Activated T-helper 1 cell treated with anti-CD3 and anti-CD28 coated beads, Interleukin-12 subunit alpha, Interleukin-12 subunit beta, Interleukin-2, Interleukin-4 antibody, amounts not matched to agents 30 ng/mL and 10 ng/mL and 1 ng/mL, durations not matched to agents 14 hours and 24 hours and 36 hours (primary cell): ENCODE results near the gene PIGS. TPM values are rescaled to one million over a fixed set of nuclear protein-coding genes. Genes with fewer than 3 reads are reported as not detected.

ENCODE experiments used
- DNase-seq: peaks from one replicate; pipeline ENCODE4 v3.0.0; 2021; ENCODE audit warnings: low spot score
- H3K27ac Mint-ChIP-seq: one replicate; pipeline ENCODE4 v1.8.0; 2021; ENCODE audit warnings: mild to moderate bottlenecking, mixed read lengths
- H3K27me3 Mint-ChIP-seq: one replicate; pipeline ENCODE4 v1.8.0; 2022; ENCODE audit warnings: mild to moderate bottlenecking, moderate library complexity, mixed read lengths; ENCODE audit not compliant: insufficient read depth
- H3K36me3 Mint-ChIP-seq: one replicate; pipeline ENCODE4 v1.8.0; 2021; ENCODE audit warnings: low read depth, mixed read lengths
- H3K4me1 Mint-ChIP-seq: one replicate; pipeline ENCODE4 v1.8.0; 2021; ENCODE audit warnings: low read depth, mixed read lengths
- H3K4me3 Mint-ChIP-seq: one replicate; pipeline ENCODE4 v1.8.0; 2021; ENCODE audit warnings: mild to moderate bottlenecking, moderate library complexity, mixed read lengths
- H3K9me3 Mint-ChIP-seq: one replicate; pipeline ENCODE4 v1.8.0; 2021; ENCODE audit warnings: mixed read lengths
- intact Hi-C: fragments of 100-400 bp; cut with micrococcal nuclease; formaldehyde crosslinking; loops from one replicate; pipeline ENCODE4 v1.15.1; 2024
- total RNA-seq: library from RNA; stranded (reverse); gene quantifications from 2 replicates; pipeline ENCODE4 v1.2.3, GENCODE V29; 2022

Gene PIGS
- total RNA-seq, 1 donor from 2014 or later, result 57.8 TPM

DNA sequence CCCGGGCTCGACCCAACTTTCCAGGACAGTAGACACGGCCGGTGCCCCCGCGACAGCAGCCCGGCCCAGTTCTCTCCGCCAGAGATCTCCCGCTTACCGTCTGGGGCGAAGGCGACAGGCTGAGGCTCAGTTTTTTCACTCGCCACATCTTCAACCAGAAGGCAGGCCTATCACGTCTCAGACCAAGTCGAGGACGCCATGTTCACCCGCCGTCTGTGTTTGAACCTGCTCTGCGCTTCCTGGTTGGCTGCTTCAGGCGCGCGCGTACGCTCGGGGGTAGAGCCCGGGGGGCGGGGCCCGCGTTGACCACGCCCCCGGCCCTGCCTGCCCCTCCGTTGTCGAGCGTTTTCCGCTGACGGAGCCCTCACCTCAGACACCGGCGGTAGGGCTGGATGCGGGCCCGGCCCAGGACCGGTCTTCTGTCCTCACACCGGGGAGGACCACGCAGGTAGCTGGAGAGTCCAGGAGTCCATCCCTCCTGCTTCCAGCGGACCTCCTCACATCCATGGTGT lies 27.5 kb upstream of the PIGS start, which contains the start of gene SPAG5:
SPAG5 (minus strand) TSS at position 227 of the 512 bp plus-strand sequence; CDS start at position 148, 79 bp downstream.
- no peaks in the 10 kb centered on the region for H3K9me3 Mint-ChIP-seq
- DNase-seq, result peak; percentile 96
- peak within 1 kb of the TSS; percentile 96 for H3K4me3 Mint-ChIP-seq
- peak within 1 kb of the TSS; percentile 98 for H3K27ac Mint-ChIP-seq
- H3K4me1 Mint-ChIP-seq, result peaks cover 26% of the 10 kb centered on the region
- intact Hi-C loops, result loop anchor here (1.0 to 5.0 kb wide), 12 partner anchors 14 to 353 kb away; partner anchors contain the start of genes BLTP2, IFT20, PHF12 and PIGS
- H3K36me3 Mint-ChIP-seq, result peaks cover 7% of the 10 kb centered on the region
- no peaks in the 10 kb centered on the region for H3K27me3 Mint-ChIP-seq

DNA sequence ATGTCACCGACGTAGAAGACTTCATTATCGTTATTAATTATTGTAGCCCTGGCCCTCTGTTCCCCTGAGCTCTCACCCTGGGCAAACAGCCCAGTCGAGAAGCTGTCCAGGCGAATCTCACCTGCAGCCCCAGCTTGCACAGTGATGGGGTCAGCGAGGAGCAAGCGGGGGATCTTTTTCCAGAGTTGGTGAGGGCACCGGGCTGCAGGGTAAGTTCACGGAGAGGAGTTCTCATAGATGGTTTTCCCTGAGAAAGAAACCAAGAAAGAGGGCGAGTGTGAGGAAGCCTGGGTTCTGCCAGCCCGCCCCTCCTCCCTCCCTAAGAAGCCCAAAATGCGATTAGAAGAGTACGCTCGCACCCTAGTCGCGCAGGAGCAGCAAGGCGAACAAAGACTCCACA lies 27.1 kb upstream of the PIGS start:
- Mint-ChIP-seq H3K4me1 (peaks cover 26% of the 10 kb centered on the region), H3K4me3 (peak overlapping the region; percentile 96), H3K36me3 (peaks cover 8% of the 10 kb centered on the region), H3K27me3 (no peaks in the 10 kb centered on the region), H3K9me3 (no peaks in the 10 kb centered on the region), H3K27ac (peak overlapping the region; percentile 98)
- no peak for DNase-seq
- intact Hi-C loops, result loop anchor here (1.0 to 5.0 kb wide), 7 partner anchors 14 to 354 kb away; partner anchors contain the start of genes IFT20, PHF12, RPL23A and SARM1

DNA sequence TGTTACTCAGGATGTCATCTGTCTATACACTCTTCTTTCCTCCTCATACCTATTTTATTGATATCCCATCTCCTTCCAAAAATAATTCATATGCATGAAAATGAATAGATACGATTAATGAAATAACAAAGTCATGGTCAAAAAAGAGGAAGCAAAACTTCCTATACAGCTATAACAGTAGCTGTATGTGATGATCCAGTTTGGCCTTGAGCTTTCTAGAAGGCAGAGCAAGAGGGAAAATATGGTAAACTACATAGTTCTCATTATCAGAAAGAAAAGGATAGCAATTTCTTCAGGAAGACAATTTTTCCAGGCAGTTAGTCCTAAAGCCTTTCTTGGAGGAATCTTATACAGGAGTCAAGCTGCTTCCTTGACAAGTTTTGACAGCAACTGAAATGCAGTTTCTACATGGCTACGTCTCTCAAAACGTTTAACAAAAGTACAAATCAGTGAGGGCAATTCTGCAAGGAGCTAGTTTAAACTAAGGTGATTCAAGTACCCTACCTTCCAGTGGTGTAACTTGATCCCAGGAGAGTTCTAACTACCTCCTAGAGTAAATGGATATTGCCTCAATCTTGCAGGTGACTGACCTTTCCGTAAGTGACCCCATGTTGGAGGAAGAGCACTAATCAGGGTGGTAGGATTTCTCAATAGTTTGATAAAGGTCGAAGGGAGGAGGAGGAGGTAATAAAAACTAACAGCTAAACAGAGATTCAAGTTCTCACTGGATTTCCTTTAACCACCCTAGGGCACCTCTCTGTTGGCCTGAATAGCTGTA lies 26.5 kb upstream of the PIGS start:
- H3K4me1 Mint-ChIP-seq, result peaks cover 30% of the 10 kb centered on the region
- H3K9me3 Mint-ChIP-seq, result no peaks in the 10 kb centered on the region
- intact Hi-C loops, result loop anchor here (1.0 to 5.0 kb wide), 7 partner anchors 15 to 355 kb away; partner anchors contain the start of genes IFT20, PHF12, RPL23A and SARM1
- peak overlapping the region; percentile 96 for H3K4me3 Mint-ChIP-seq
- no peak for DNase-seq
- H3K27me3 Mint-ChIP-seq, result no peaks in the 10 kb centered on the region
- peak overlapping the region; percentile 98 for H3K27ac Mint-ChIP-seq
- peaks cover 14% of the 10 kb centered on the region for H3K36me3 Mint-ChIP-seq

DNA sequence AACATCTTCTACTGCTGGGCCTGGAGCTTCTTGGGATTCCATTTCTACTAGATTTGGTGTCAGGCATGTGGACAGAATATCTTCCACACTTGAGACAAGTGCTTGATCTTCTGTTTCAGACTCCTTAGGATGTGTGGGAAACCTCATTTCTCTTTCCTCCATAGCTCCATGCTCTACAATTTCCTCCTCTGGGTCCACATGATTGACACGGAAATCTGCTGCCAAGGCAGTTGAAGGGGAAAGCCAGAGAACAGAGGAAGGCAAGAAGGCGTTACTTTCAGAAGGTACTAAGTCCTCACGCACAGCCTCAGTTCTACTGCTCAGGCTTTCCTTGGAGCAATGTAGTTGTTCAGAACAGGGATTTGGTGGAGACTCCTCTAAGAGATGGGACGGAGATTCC lies 20.9 kb upstream of the PIGS start:
- H3K36me3 Mint-ChIP-seq, result peaks cover 31% of the 10 kb centered on the region
- H3K4me1 Mint-ChIP-seq, result peaks cover 23% of the 10 kb centered on the region
- DNase-seq, result no peak
- H3K4me3 Mint-ChIP-seq, result no peak overlapping the region
- H3K27me3 Mint-ChIP-seq, result no peaks in the 10 kb centered on the region
- intact Hi-C loops, result no loop called here
- no peaks in the 10 kb centered on the region for H3K9me3 Mint-ChIP-seq
- H3K27ac Mint-ChIP-seq, result peak overlapping the region; percentile 40

DNA sequence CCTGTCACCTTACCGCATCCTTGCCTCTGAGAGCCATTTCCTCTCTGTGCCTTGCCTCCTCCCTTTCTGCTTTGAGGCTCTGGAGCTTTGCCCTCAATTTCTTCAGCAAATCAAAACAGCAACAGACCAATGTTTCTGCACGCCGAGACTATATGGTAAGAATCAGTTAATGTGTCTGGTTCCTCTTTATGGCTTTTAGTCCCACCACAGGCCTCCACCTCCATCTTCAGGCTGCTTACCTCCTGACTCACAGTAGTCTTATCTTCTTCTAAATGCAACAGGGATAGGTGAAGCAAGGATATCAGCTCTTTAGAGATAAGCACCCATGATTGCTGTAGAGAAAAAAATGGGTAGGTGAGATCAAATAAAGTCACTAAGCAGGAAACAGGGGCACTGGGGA lies 14.5 kb upstream of the PIGS start:
- intact Hi-C loops, result no loop called here
- DNase-seq, result no peak
- Mint-ChIP-seq H3K27me3 (no peaks in the 10 kb centered on the region), H3K4me1 (peaks cover 1% of the 10 kb centered on the region), H3K27ac (no peak overlapping the region), H3K36me3 (peaks cover 27% of the 10 kb centered on the region), H3K4me3 (no peak overlapping the region), H3K9me3 (no peaks in the 10 kb centered on the region)

DNA sequence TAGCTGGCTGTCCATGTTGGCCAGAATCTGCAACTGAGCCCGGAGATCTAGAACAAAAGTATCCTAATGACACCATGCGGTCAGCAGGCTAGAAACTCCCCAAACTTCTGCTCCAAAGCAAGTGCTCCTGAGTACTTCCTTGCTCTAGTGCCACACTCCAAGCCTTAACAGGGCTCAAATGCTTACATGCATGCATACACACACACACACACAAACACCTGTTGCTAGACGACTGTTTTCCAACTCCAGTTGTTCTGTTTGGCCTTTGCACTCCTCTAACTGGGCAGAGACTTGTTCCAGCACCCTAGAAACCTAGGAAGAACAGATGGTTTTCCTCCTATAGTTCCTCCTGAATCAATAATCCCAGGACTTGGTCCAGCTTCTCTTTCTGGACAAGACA lies 13.1 kb upstream of the PIGS start:
- peaks cover 38% of the 10 kb centered on the region for H3K36me3 Mint-ChIP-seq
- no peak for DNase-seq
- no peak overlapping the region for H3K27ac Mint-ChIP-seq
- intact Hi-C loops, result no loop called here
- no peak overlapping the region for H3K4me3 Mint-ChIP-seq
- H3K27me3 Mint-ChIP-seq, result no peaks in the 10 kb centered on the region
- peaks cover 15% of the 10 kb centered on the region for H3K4me1 Mint-ChIP-seq
- H3K9me3 Mint-ChIP-seq, result no peaks in the 10 kb centered on the region

DNA sequence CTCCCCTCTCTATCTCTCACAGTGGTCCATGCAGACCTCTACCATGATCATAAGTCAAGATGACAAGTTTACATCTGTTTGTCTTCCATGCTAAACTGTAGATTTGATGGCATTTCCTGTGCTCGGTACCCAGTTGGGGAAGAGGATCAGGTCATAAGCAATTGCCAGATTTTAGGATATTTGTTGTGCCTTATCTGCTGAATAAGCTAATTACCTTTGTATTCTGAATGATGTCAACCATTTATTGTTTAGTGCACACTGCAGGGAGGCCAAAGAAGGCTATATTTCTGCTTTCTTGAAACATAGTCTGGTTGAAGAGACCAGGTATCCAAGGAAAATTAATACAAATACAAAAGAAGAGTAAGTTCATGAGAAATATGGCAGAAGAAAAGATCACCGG lies 11.2 kb upstream of the PIGS start:
- intact Hi-C loops, result no loop called here
- Mint-ChIP-seq H3K27ac (no peak overlapping the region), H3K9me3 (no peaks in the 10 kb centered on the region), H3K4me3 (no peak overlapping the region), H3K27me3 (no peaks in the 10 kb centered on the region), H3K4me1 (peaks cover 27% of the 10 kb centered on the region), H3K36me3 (peaks cover 36% of the 10 kb centered on the region)
- DNase-seq, result no peak

DNA sequence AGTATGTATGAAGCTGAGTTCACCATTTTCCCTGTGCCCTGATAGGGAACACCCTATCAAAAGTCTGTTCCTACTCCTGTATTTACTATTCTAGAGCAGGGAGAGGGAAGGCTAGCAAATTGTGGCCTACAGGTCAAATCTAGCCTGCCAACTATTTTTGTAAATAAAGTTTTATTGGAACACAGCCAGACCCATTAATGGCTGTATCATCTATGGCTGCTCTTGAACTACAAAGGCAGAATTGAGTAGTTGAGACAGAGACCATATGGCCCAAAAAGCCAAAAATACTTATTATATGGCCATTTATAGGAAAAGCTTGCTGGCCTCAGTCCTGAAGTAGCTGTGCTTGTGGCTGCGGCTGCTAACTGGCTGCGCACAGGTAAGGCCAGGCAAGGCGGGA lies 9.6 kb upstream of the PIGS start:
- Mint-ChIP-seq H3K4me3 (peak overlapping the region; percentile 34), H3K9me3 (no peaks in the 10 kb centered on the region), H3K36me3 (peaks cover 41% of the 10 kb centered on the region), H3K4me1 (peaks cover 40% of the 10 kb centered on the region), H3K27ac (no peak overlapping the region), H3K27me3 (no peaks in the 10 kb centered on the region)
- intact Hi-C loops, result no loop called here
- no peak for DNase-seq

DNA sequence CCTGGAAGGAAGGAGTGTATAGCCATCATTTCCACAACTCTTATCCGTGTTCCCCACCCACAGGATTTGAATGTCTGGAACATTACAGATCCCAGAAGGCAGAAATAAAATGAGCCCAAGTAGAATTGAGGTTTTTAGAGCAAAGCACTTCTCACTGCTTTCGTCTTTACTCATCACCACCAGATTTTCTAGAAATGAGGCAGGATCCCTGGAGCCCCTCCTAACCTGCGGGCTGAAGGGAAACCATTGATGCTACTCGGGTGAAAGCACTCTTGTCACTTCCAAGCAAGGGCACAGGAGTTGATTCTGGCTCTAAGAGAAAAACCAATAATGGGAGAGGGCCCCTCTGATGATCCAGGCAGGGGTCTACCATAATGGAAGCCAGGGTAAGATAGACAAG lies 8.2 kb upstream of the PIGS start:
- Mint-ChIP-seq H3K27me3 (no peaks in the 10 kb centered on the region), H3K27ac (peak overlapping the region; percentile 77), H3K9me3 (no peaks in the 10 kb centered on the region), H3K4me3 (peak overlapping the region; percentile 64), H3K4me1 (peaks cover 53% of the 10 kb centered on the region), H3K36me3 (peaks cover 35% of the 10 kb centered on the region)
- DNase-seq, result peak; percentile 37
- intact Hi-C loops, result loop anchor here (1.0 to 10.0 kb wide), 4 partner anchors 8 to 375 kb away; partner anchors contain the start of genes PHF12, PIGS and SPAG5

DNA sequence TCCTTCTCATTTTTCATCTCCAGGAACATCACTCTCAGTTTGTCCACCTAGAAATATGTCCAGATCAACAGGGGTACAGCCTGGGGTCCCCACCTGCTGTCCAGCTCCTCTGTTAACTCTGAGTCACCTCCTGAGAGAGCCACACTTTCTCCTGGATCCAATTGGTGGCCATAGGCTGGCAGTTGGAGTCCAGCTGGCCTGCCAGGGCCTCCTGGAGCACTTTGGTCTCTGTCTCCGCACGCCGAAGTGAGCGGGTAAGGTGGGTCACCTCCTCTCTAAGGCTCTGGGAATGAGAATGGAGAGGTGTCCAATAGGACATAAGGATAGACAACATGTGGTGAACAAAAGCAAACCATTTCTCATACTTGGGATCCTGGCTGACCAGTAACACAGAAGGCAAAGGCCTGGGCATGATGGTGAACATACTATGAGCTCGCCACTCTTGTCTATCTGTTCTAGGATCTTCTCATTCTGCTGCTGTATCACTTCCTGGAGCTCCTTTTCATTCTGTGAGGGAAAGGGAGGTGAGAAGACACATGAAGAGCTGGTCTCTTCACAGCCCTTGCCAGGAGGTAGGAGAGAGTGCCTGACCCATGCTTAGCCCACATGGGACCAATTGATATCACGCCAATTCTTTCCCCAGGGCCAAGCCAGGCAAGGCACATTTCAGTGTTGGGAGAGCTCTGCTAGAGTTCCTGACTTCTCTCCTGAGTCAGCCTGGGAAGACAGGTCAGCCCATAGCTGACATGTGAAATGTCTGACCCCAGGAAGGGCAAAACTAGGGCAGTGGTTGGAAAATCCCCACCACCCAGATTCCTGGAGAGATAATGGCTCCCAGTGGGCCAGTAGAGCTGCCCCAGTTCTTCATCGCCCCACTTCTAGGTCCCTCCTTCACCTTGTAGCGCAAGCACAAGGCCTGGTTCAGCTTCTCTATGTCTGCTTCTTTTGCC lies 7.2 kb upstream of the PIGS start:
- peak overlapping the region; percentile 77 for H3K27ac Mint-ChIP-seq
- H3K9me3 Mint-ChIP-seq, result no peaks in the 10 kb centered on the region
- peaks cover 38% of the 10 kb centered on the region for H3K36me3 Mint-ChIP-seq
- H3K4me3 Mint-ChIP-seq, result peak overlapping the region; percentile 64
- intact Hi-C loops, result loop anchor here (1.0 to 10.0 kb wide), 4 partner anchors 7 to 376 kb away; partner anchors contain the start of genes PHF12, PIGS and SPAG5
- no peaks in the 10 kb centered on the region for H3K27me3 Mint-ChIP-seq
- no peak for DNase-seq
- peaks cover 63% of the 10 kb centered on the region for H3K4me1 Mint-ChIP-seq

DNA sequence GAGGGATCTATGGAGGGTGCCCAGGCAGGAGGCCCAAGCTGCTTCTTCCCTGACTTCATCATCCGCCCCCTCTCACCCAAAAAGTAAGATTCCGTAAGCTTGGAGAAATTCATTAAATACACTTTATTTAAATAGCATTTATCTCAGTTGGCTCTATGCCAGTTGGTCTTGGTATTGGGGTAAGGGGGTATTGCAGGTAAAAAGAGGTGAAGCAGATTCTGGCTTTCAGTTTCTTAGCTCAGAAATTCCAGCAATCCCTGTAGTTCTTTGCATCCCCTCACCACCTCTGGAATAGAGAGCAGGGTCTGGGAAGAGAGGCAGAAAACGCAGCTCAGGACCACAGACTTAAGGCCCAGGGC lies 6.1 kb upstream of the PIGS start:
- Mint-ChIP-seq H3K27me3 (no peaks in the 10 kb centered on the region), H3K9me3 (no peaks in the 10 kb centered on the region), H3K36me3 (peaks cover 44% of the 10 kb centered on the region), H3K27ac (no peak overlapping the region), H3K4me1 (peaks cover 73% of the 10 kb centered on the region), H3K4me3 (no peak overlapping the region)
- DNase-seq, result no peak
- intact Hi-C loops, result loop anchor here (10.0 kb wide), 2 partner anchors 347 to 377 kb away; partner anchors contain the start of gene PHF12

DNA sequence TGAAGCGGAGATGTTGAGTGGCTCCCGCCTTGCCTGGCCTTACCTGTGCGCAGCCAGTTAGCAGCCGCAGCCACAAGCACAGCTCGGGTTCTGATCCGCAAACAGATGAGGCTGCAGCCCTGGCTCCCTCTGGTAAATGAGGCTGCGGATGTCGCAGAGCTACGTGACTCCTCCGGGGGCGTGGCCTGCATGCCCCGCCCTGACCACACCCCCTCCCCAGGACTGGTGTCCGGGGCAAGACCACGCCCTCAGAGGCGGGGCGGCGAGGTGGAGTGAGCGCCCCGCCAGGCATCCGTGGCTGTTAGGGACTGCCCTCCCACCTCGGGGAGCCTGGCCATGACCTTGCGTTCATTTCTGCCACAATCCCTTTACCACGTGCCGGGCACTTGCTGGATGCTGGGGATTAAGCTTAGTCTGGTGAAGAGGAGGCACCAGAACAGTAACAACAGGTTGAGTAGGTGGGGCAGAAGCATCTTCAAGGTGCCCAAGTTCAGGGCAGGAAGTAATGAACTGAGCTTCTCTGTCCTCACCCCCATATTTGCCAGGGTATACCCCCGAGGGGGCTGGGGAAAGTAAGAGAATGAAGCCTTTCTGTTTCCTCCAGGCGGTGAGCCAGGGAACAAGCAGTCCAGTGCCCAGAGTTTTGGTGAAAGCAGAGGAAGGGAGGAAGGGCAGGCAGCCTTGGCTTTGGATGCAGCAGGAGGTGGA lies 5.6 kb upstream of the PIGS start, which contains the start of gene ALDOC:
ALDOC (minus strand) TSS at position 138 of the 708 bp plus-strand sequence. CDS start 1,363 bp downstream, outside the sequence.
- DNase-seq, result peak; percentile 98
- intact Hi-C loops, result loop anchor here (1.0 to 10.0 kb wide), 6 partner anchors 25 to 378 kb away; partner anchors contain the start of genes PHF12, PROCA1 and UNC119
- peaks cover 79% of the 10 kb centered on the region for H3K4me1 Mint-ChIP-seq
- H3K27ac Mint-ChIP-seq, result peak within 1 kb of the TSS; percentile 94
- H3K36me3 Mint-ChIP-seq, result peaks cover 44% of the 10 kb centered on the region
- no peaks in the 10 kb centered on the region for H3K9me3 Mint-ChIP-seq
- H3K4me3 Mint-ChIP-seq, result peak within 1 kb of the TSS; percentile 86
- no peaks in the 10 kb centered on the region for H3K27me3 Mint-ChIP-seq
